Prostate gland (tissue), 2 donors: ENCODE data around the gene UQCR11.

Experiments used
- CTCF ChIP-seq, 4 experiments: fragments of 200-600 bp in 2 of 4; fragments of 450-650 bp in 2 of 4; sonication (generic) in 2 of 4; IDR thresholded peaks; 1 replicate in 3 of 4; 2 replicates in 1 of 4; pipeline ENCODE4 v1.5.1; 2016 to 2019; ENCODE audit warnings: antibody characterized with exemption in 4 of 4, mild to moderate bottlenecking in 2 of 4, moderate library complexity in 2 of 4
- POLR2A ChIP-seq: fragments of 450-650 bp; IDR thresholded peaks from one replicate; pipeline ENCODE4 v1.6.1; 2016; ENCODE audit warnings: antibody characterized with exemption, mild to moderate bottlenecking

- TF ChIP-seq CTCF (IDR thresholded peaks at IDR 0.05), result no peak
- TF ChIP-seq POLR2A, result no peak
These were observed 24.3 kb downstream of the UQCR11 start for GRCh38 chr19:1580957-1581356.
